GM12878 (cell line): ENCODE data around the gene SLC24A3. TPM values are rescaled to one million over a fixed set of nuclear protein-coding genes. Genes with fewer than 3 reads are reported as not detected.
A peak's percentile ranks its signal among the peaks of the same experiment; 100 is the strongest.

Source experiments
- ATAC-seq: fragments of 200-7000 bp; cut with Tn5 transposase; 3 replicates; pipeline ENCODE4 v1.9.1; 2020; ENCODE audit warnings: mild to moderate bottlenecking, moderate library complexity
- BruUV-seq: library from RNA; stranded (reverse); fragments of 400-500 nt; replicated peaks from 2 replicates; lab custom pipeline; 2021; lab: Mats Ljungman, UMichigan
- CTCF ChIA-PET: fragments of 300-600 bp; sonication (Branson Sonifier 250); formaldehyde crosslinking; extraction: SDS; loops from one replicate; lab custom pipeline; 2021; ENCODE audit warnings: inconsistent platforms; lab: Yijun Ruan, JAX
- POLR2A ChIA-PET: fragments of 350-600 bp; formaldehyde crosslinking; extraction: SDS; loops from one replicate; lab custom pipeline; 2021; ENCODE audit warnings: inconsistent platforms; lab: Charles Lee
- RAD21 ChIA-PET: fragments of 300-600 bp; sonication (Branson Sonifier 250); formaldehyde crosslinking; loops from one replicate; lab custom pipeline; 2023; ENCODE audit warnings: antibody characterized with exemption; ENCODE audit not compliant: unreplicated experiment; lab: Charles Lee
- SMC1A ChIA-PET: fragments of 300-600 bp; sonication (Branson Sonifier 250); formaldehyde crosslinking; loops from one replicate; lab custom pipeline; 2023; ENCODE audit not compliant: unreplicated experiment, uncharacterized antibody; lab: Charles Lee
- DNase-seq: peaks from one replicate; pipeline ENCODE4 v3.0.0-alpha.2; 2011; ENCODE audit warnings: low read depth, low spot score
- FAIRE-seq: peaks from 3 replicates; lab custom pipeline; 2011; peaks lifted over from hg19 to GRCh38; lab: Jason Lieb, UNC
- H2AFZ ChIP-seq: 2 replicates; pipeline ENCODE4 v1.6.0; 2011; ENCODE audit warnings: low read depth, low read length, control low read depth; ENCODE audit not compliant: control insufficient read depth
- H3K27ac ChIP-seq: 2 replicates; pipeline ENCODE4 v1.5.1; 2011; ENCODE audit warnings: control low read depth; ENCODE audit not compliant: control insufficient read depth, insufficient read depth
- H3K27me3 ChIP-seq, 2 experiments: replicated peaks in 1 of 2; 2 replicates each; pipeline versions ENCODE4 v1.6.0 to v1.6.1; 2011; ENCODE audit warnings: low read length in 1 of 2; ENCODE audit not compliant: control insufficient read depth in 2 of 2, insufficient read depth in 2 of 2
- H3K36me3 ChIP-seq, 2 experiments: 2 replicates each; pipeline ENCODE4 v1.5.1; 2011; ENCODE audit warnings: low read length in 1 of 2; ENCODE audit not compliant: control insufficient read depth in 2 of 2, insufficient read depth in 2 of 2
- H3K4me1 ChIP-seq: 2 replicates; pipeline ENCODE4 v1.6.1; 2011; ENCODE audit warnings: mild to moderate bottlenecking, low read length, moderate library complexity, mixed read lengths; ENCODE audit not compliant: control insufficient read depth, insufficient read depth
- H3K4me2 ChIP-seq: 2 replicates; pipeline ENCODE4 v1.6.0; 2011; ENCODE audit warnings: control low read depth; ENCODE audit not compliant: control insufficient read depth, insufficient read depth
- H3K4me3 ChIP-seq: fragments of 200-600 bp; sonication (generic); 2 replicates; pipeline ENCODE4 v1.5.1; 2016
- H3K79me2 ChIP-seq: 2 replicates; pipeline ENCODE4 v1.6.0; 2011; ENCODE audit warnings: low read length; ENCODE audit not compliant: control insufficient read depth, insufficient read depth
- H3K9ac ChIP-seq: 2 replicates; pipeline ENCODE4 v1.8.0; 2011; ENCODE audit warnings: low read length, control low read depth, mixed read lengths; ENCODE audit not compliant: control insufficient read depth, insufficient read depth
- H3K9me3 ChIP-seq: replicated peaks from 3 replicates; pipeline ENCODE4 v1.5.1; 2011; ENCODE audit warnings: mild to moderate bottlenecking, low read length; ENCODE audit not compliant: control insufficient read depth, insufficient read depth
- H4K20me1 ChIP-seq: 2 replicates; pipeline ENCODE4 v1.6.0; 2011; ENCODE audit not compliant: control insufficient read depth, insufficient read depth
- MEF2B ChIP-seq: fragments of 450-650 bp; IDR thresholded peaks from 2 replicates; pipeline ENCODE4 v1.6.1; 2018; ENCODE audit warnings: mild to moderate bottlenecking, moderate library complexity; ENCODE audit not compliant: partially characterized antibody, poor library complexity, severe bottlenecking
- NR2F1 ChIP-seq: fragments of 450-650 bp; conservative IDR thresholded peaks from 2 replicates; pipeline ENCODE4 v1.6.1; 2017; ENCODE audit warnings: mild to moderate bottlenecking
- POLR2AphosphoS5 ChIP-seq: IDR thresholded peaks from 2 replicates; pipeline ENCODE4 v1.6.1; 2011; ENCODE audit warnings: mild to moderate bottlenecking, low read length, inconsistent platforms
- RAD21 ChIP-seq: IDR thresholded peaks from 2 replicates; pipeline ENCODE4 v1.6.1; 2011; ENCODE audit warnings: mild to moderate bottlenecking, low read depth, low read length, moderate library complexity; ENCODE audit not compliant: insufficient read depth
- RB1 ChIP-seq: fragments of 450-650 bp; formaldehyde crosslinking; IDR thresholded peaks from 2 replicates; pipeline ENCODE4 v1.6.1; 2017; ENCODE audit warnings: mild to moderate bottlenecking, borderline replicate concordance
- RUNX3 ChIP-seq: IDR thresholded peaks from 2 replicates; pipeline ENCODE4 v1.6.1; 2012; ENCODE audit warnings: low read length, inconsistent platforms
- SMC3 ChIP-seq: IDR thresholded peaks from 2 replicates; pipeline ENCODE4 v1.6.1; 2011; ENCODE audit warnings: low read length, improper control_type of control experiment, borderline replicate concordance
- WRNIP1 ChIP-seq: IDR thresholded peaks from 2 replicates; pipeline ENCODE4 v1.6.1; 2011; ENCODE audit warnings: low read depth, low read length, improper control_type of control experiment, borderline replicate concordance
- YY1 ChIP-seq: IDR thresholded peaks from 2 replicates; pipeline ENCODE4 v1.6.1; 2011; ENCODE audit warnings: low read depth, mild to moderate bottlenecking, low read length
- ZBED1 ChIP-seq: IDR thresholded peaks from 2 replicates; pipeline ENCODE4 v1.6.1; 2016; ENCODE audit warnings: borderline replicate concordance
- ZSCAN29 ChIP-seq: fragments of 450-650 bp; IDR thresholded peaks from 2 replicates; pipeline ENCODE4 v1.6.1; 2017; ENCODE audit warnings: mild to moderate bottlenecking, moderate library complexity
- WGBS: methylation state at CpG from one replicate; pipeline ENCODE4 v1.1.6; 2016; ENCODE audit warnings: low lambda C conversion rate; ENCODE audit not compliant: insufficient replicate concordance, insufficient coverage; ENCODE audit errors: missing lambda C conversion rate; 5-methylcytosine and 5-hydroxymethylcytosine counted together
- in situ Hi-C: fragments of 300-500 bp; cut with MboI; formaldehyde crosslinking; loops from 9 replicates; pipeline ENCODE4 v1.14.3; 2018; ENCODE audit warnings: mixed read lengths
- intact Hi-C: fragments of 100-400 bp; cut with micrococcal nuclease; formaldehyde crosslinking; loops from one replicate; pipeline ENCODE4 v1.14.2; 2022; ENCODE audit not compliant: unreplicated experiment
- polyA plus RNA-seq, 11 experiments: library from polyadenylated mRNA; depleted of rRNA in 4 of 11; unstranded in 6 of 11; stranded (reverse) in 5 of 11; fragments of >200 nt; fragmentation: Nextera tagmentation in 4 of 11; fragmentation: Illumina TruSeq in 1 of 11; extraction: Ambion mirVana in 4 of 11; extraction: Trizol in 1 of 11; gene quantifications; 1 replicate in 1 of 11; 2 replicates in 10 of 11; pipeline versions ENCODE4 v1.2.1 to v1.2.3, GENCODE V29; 2011 to 2016; ENCODE audit warnings: inconsistent platforms in 2 of 11, missing spikeins in 2 of 11, low read depth in 1 of 11
- total RNA-seq, 4 experiments: library from RNA; depleted of rRNA in 3 of 4; stranded (reverse); fragments of >200 nt in 3 of 4; fragmentation: Illumina TruSeq in 1 of 4; extraction: Trizol in 1 of 4; gene quantifications; 2 replicates each; pipeline versions ENCODE4 v1.2.1 to v1.2.3, GENCODE V29; 2013 to 2021
- TF ChIP-seq, protein P1 (sequence below), 3 experiments: IDR thresholded peaks in 2 of 3; conservative IDR thresholded peaks in 1 of 3; 2 replicates each; pipeline ENCODE4 v1.5.1; 2011; ENCODE audit warnings: low read depth in 3 of 3, low read length in 3 of 3, mild to moderate bottlenecking in 3 of 3, control low read depth in 2 of 3, moderate library complexity in 2 of 3, inconsistent platforms in 1 of 3, mixed read lengths in 1 of 3; ENCODE audit not compliant: control insufficient read depth in 2 of 3, insufficient read depth in 1 of 3; ENCODE audit errors: extremely low read depth in 1 of 3
- TF ChIP-seq, protein P2 (sequence below): IDR thresholded peaks from 2 replicates; pipeline ENCODE4 v1.6.1; 2012; ENCODE audit warnings: low read length, inconsistent platforms
- TF ChIP-seq, protein P3 (sequence below): fragments of 450-650 bp; IDR thresholded peaks from 2 replicates; pipeline ENCODE4 v1.6.1; 2017; ENCODE audit warnings: antibody characterized with exemption, mild to moderate bottlenecking, moderate library complexity

The SLC24A3 gene
- total and polyA plus RNA-seq, 10 of the 15 experiments (the other 5 are each of a cell fraction or from before 2014, with no cell fraction given): 0.04 TPM; not detected in 9

DNA sequence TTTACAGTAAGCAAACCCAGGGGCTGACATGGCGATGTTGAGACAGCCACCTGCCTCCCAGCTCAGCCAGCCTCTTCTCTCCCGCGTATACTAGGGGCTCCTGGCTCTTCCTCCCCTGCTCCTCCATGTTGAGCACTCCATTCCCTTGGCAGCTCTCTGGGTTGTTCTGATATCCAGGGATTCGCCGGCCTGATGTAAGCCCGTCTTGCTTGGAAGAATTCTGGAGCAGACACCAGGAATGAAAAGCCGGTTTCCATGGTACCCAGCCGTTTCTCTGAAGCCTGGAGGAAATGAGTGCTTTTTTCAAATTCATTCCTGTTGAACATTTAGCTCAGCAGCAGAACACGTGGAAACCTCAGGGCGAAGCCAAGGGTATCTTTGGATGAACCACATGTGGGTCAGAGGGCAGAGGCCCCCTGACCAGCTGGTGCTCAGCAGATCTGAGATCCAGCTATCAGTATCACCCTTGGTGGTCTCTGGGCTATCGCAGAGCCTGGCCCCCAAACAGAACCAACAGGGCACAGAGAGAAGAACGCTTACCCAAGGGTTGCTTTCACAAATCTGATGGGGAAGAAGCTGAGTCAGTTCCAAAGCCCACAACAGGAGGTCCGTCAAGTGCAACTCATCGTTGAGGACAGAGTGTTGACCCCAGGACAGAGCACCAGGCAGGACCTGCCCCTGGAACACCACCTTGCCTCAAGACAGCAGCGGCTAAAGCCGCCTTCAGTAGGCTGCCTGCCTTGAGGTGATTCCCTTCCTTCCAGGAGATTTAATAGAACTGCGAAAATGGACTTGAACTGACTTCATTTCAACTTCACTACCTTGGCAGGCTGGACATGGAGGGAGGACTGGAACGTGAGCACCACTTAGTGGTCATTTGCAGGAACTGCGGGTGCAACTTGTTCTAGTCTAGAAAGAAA lies 449.5 kb downstream of the SLC24A3 start:
- Histone ChIP-seq H3K4me3 (no peak overlapping the region), H3K9ac (no peak overlapping the region), H3K27me3 (no peaks in the 10 kb centered on the region), H3K9me3 (no peaks in the 10 kb centered on the region), H3K79me2 (no peaks in the 10 kb centered on the region), H3K36me3 (no peaks in the 10 kb centered on the region), H2AFZ (no peak overlapping the region), H4K20me1 (no peaks in the 10 kb centered on the region), H3K4me1 (peaks cover 11% of the 10 kb centered on the region)
- no TSS peak for BruUV-seq
- ATAC-seq (peak; percentile 72), DNase-seq (no peak), FAIRE-seq (peak; percentile 74)
- CTCF ChIA-PET: interaction anchor here (0.7 to 10.4 kb wide), 38 partner anchors 11 to 1248 kb away, joined by 3 to 264 read pairs (median 4); no protein-coding TSS in a partner anchor
- POLR2A ChIA-PET: interaction anchor here (0.6 kb wide), 1 partner anchor 1816 kb away, joined by 3 read pairs; no protein-coding TSS in a partner anchor
- in situ Hi-C loops: loop anchor here (5.0 to 10.0 kb wide), 3 partner anchors 455 to 1247 kb away; no protein-coding TSS in a partner anchor
- SMC1A ChIA-PET: interaction anchor here (0.6 to 9.1 kb wide), 26 partner anchors 11 to 1248 kb away, joined by 3 to 150 read pairs (median 5); no protein-coding TSS in a partner anchor
- RAD21 ChIA-PET: interaction anchor here (0.6 to 4.6 kb wide), 16 partner anchors 11 to 1030 kb away, joined by 3 to 94 read pairs (median 4); no protein-coding TSS in a partner anchor
- intact Hi-C loops: loop anchor here (1.0 kb wide), 3 partner anchors 34 to 1030 kb away; no protein-coding TSS in a partner anchor
- 37% methylated on average over 19 of the region's 19 CpGs for WGBS
- TF ChIP-seq MEF2B (no peak), ZSCAN29 (no peak), NR2F1 (no peak), WRNIP1 (peak; percentile 62; the same call in 1 of the 2 replicates), POLR2AphosphoS5 (no peak), RUNX3 (peak; percentile 35; the same call in 1 of the 2 replicates), SMC3 (peak; percentile 91), RAD21 (peak; percentile 99), ZBED1 (no peak), RB1 (0 out of 2 replicates have a peak, but pooled peaks have one; percentile 23), YY1 (0 out of 2 replicates have a peak, but pooled peaks have one; percentile 32)
- TF ChIP-seq, protein P1, sequence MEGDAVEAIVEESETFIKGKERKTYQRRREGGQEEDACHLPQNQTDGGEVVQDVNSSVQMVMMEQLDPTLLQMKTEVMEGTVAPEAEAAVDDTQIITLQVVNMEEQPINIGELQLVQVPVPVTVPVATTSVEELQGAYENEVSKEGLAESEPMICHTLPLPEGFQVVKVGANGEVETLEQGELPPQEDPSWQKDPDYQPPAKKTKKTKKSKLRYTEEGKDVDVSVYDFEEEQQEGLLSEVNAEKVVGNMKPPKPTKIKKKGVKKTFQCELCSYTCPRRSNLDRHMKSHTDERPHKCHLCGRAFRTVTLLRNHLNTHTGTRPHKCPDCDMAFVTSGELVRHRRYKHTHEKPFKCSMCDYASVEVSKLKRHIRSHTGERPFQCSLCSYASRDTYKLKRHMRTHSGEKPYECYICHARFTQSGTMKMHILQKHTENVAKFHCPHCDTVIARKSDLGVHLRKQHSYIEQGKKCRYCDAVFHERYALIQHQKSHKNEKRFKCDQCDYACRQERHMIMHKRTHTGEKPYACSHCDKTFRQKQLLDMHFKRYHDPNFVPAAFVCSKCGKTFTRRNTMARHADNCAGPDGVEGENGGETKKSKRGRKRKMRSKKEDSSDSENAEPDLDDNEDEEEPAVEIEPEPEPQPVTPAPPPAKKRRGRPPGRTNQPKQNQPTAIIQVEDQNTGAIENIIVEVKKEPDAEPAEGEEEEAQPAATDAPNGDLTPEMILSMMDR (IDR thresholded peaks at IDR 0.05 in 2 of 3, conservative IDR thresholded peaks at IDR 0.05 in 1 of 3; ENCODE audit: control insufficient read depth in 2 of 3, extremely low read depth in 1 of 3, insufficient read depth in 1 of 3, low read depth in 3 of 3, low read length in 3 of 3): peak; percentile 96 to 99 (median 99); a peak in 5 of 6 replicates
- TF ChIP-seq, protein P2, sequence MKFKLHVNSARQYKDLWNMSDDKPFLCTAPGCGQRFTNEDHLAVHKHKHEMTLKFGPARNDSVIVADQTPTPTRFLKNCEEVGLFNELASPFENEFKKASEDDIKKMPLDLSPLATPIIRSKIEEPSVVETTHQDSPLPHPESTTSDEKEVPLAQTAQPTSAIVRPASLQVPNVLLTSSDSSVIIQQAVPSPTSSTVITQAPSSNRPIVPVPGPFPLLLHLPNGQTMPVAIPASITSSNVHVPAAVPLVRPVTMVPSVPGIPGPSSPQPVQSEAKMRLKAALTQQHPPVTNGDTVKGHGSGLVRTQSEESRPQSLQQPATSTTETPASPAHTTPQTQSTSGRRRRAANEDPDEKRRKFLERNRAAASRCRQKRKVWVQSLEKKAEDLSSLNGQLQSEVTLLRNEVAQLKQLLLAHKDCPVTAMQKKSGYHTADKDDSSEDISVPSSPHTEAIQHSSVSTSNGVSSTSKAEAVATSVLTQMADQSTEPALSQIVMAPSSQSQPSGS: no peak
- TF ChIP-seq, protein P3, sequence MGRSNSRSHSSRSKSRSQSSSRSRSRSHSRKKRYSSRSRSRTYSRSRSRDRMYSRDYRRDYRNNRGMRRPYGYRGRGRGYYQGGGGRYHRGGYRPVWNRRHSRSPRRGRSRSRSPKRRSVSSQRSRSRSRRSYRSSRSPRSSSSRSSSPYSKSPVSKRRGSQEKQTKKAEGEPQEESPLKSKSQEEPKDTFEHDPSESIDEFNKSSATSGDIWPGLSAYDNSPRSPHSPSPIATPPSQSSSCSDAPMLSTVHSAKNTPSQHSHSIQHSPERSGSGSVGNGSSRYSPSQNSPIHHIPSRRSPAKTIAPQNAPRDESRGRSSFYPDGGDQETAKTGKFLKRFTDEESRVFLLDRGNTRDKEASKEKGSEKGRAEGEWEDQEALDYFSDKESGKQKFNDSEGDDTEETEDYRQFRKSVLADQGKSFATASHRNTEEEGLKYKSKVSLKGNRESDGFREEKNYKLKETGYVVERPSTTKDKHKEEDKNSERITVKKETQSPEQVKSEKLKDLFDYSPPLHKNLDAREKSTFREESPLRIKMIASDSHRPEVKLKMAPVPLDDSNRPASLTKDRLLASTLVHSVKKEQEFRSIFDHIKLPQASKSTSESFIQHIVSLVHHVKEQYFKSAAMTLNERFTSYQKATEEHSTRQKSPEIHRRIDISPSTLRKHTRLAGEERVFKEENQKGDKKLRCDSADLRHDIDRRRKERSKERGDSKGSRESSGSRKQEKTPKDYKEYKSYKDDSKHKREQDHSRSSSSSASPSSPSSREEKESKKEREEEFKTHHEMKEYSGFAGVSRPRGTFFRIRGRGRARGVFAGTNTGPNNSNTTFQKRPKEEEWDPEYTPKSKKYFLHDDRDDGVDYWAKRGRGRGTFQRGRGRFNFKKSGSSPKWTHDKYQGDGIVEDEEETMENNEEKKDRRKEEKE: no peak
- TF ChIP-seq, all 136 proteins: peak for 7
- no peak overlapping the region for H3K4me2 ChIP-seq
- H3K27ac ChIP-seq: no peak overlapping the region
